Stomach smooth muscle (tissue), 2 donors: ENCODE measurements around the gene ACTR3C.
"Not testable (repeated sequence)": the region's sequence is repeated elsewhere in the genome, so short reads cannot be mapped to it uniquely, and the experiment has no call there.

Experiments used
- H3K27ac ChIP-seq: one replicate; pipeline ENCODE4 v1.7.0; 2013; ENCODE audit warnings: mild to moderate bottlenecking, low read length, inconsistent platforms
- H3K27me3 ChIP-seq, 2 donors: one replicate each; pipeline ENCODE4 v1.7.0; 2013; ENCODE audit warnings: low read length in 2 of 2; ENCODE audit not compliant: insufficient read depth in 2 of 2, control insufficient read depth in 1 of 2
- H3K36me3 ChIP-seq, 2 donors: one replicate each; pipeline ENCODE4 v1.7.0; 2013; ENCODE audit warnings: low read length in 2 of 2; ENCODE audit not compliant: control insufficient read depth in 2 of 2, insufficient read depth in 2 of 2
- H3K4me1 ChIP-seq: one replicate; pipeline ENCODE4 v1.7.0; 2013; ENCODE audit warnings: low read length; ENCODE audit not compliant: control insufficient read depth, insufficient read depth
- H3K4me3 ChIP-seq, 2 donors: one replicate each; pipeline ENCODE4 v1.7.0; 2013; ENCODE audit warnings: low read length in 2 of 2
- H3K9ac ChIP-seq, 2 donors: one replicate each; pipeline ENCODE4 v1.7.0; 2013; ENCODE audit warnings: low read length in 2 of 2, mild to moderate bottlenecking in 1 of 2
- H3K9me3 ChIP-seq, 2 donors: one replicate each; pipeline ENCODE4 v1.7.0; 2013; ENCODE audit warnings: low read length in 2 of 2; ENCODE audit not compliant: control insufficient read depth in 2 of 2
- donor health status: healthy.
- donor health status: Pancreatic carcinoma.

ACTR3C gene

DNA sequence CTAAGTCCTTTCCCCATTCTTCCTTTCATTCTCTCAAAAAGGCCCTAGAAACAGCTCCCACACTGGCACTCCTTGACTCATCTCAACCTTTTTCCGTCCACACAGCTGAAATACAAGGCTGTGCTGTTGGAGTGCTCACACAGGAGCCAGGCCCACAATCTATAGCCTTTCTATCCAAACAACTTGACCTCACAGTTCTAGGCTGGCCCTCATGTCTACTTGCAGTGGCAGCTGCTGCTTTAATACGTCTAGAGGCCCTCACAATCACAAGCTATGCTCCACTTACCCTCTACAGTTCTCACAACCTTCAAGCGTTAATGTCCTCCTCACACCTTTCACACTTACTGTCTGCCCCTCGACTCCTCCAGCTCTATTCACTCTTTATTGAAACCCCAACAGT is 12.2 kb downstream of the ACTR3C start:
- no peaks in the 10 kb centered on the region for H3K9me3 ChIP-seq
- no peaks in the 10 kb centered on the region for H3K36me3 ChIP-seq
- H3K4me1 ChIP-seq: no peaks in the 10 kb centered on the region
- H3K4me3 ChIP-seq: no peak overlapping the region
- no peak overlapping the region for H3K9ac ChIP-seq
- no peaks in the 10 kb centered on the region for H3K27me3 ChIP-seq
- no peak overlapping the region for H3K27ac ChIP-seq

DNA sequence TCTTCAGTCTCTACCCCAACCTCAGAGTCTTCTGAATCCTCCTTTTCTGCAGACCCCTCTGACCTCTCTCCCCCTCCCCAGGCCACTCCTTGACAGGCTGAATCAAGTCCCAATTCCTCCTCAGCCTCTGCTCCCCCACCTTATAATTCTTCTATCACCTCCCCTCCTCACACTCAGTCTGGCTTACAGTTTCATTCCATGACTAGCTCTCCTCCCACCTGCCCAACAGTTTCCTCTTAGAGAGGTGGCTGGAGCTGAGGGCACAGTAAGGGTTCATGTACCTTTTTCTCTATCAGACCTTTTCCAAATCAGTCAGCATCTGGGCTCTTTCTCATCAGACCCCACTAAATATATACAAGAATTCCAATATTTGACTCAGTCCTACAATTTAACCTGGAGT is 14.8 kb downstream of the ACTR3C start:
- no peak overlapping the region for H3K9ac ChIP-seq
- H3K4me3 ChIP-seq: no peak overlapping the region
- H3K9me3 ChIP-seq: no peaks in the 10 kb centered on the region
- no peaks in the 10 kb centered on the region for H3K36me3 ChIP-seq
- H3K27ac ChIP-seq: no peak overlapping the region
- H3K4me1 ChIP-seq: no peaks in the 10 kb centered on the region
- H3K27me3 ChIP-seq: no peaks in the 10 kb centered on the region

GRCh38 chr7:150307904-150308303 is 15.4 kb downstream of the ACTR3C start:
- H3K9me3 ChIP-seq: no peaks in the 10 kb centered on the region
- H3K9ac ChIP-seq: no peak overlapping the region
- no peak overlapping the region for H3K4me3 ChIP-seq
- H3K27me3 ChIP-seq: no peaks in the 10 kb centered on the region
- no peaks in the 10 kb centered on the region for H3K36me3 ChIP-seq
- no peaks in the 10 kb centered on the region for H3K4me1 ChIP-seq
- H3K27ac ChIP-seq: no peak overlapping the region

DNA sequence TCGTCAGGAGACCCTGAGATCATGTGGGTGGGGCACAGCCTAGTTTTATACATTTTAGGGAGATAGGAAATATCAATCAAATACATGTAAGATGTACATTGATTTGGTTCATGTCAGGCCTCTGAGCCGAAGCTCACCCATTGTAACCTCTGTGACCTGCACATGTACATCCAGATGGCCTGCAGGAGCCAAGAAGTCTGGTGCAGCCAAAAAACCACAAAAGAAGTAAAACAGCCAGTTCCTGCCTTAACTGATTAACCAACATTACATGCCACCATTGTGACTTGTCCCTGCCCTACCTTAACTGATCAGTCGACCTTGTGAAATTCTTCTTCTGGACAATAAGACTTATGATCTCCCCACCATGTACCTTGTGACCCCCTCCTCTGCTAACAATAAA is 16.2 kb downstream of the ACTR3C start:
- Histone ChIP-seq H3K27ac (no peak overlapping the region), H3K27me3 (no peaks in the 10 kb centered on the region), H3K4me1 (no peaks in the 10 kb centered on the region), H3K36me3 (no peaks in the 10 kb centered on the region), H3K4me3 (no peak overlapping the region), H3K9me3 (no peaks in the 10 kb centered on the region), H3K9ac (no peak overlapping the region)

GRCh38 chr7:150306377-150306776 is 17.0 kb downstream of the ACTR3C start:
- H3K27me3 ChIP-seq, H3K27ac ChIP-seq, H3K4me1 ChIP-seq, H3K9ac ChIP-seq, H3K9me3 ChIP-seq, H3K36me3 ChIP-seq, H3K4me3 ChIP-seq: not testable (repeated sequence)

DNA sequence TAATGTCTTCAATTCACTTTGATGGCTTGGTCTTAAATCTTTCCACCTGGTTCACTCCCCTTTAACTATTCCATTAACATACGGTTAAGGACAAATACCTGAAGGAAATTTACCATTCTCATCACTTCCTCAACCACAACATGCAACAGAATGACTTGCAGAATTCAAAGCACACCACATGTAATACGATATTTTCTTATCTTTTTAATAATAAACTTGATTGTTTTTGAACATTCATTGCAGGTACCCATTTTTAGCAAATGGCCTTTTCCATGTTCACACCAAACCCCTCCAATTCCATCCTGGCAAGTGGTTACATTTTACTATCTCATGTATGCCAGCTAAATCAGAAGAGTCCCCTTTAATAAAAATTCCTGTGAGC is 17.5 kb downstream of the ACTR3C start:
- H3K36me3 ChIP-seq, H3K9me3 ChIP-seq, H3K9ac ChIP-seq, H3K27ac ChIP-seq, H3K4me1 ChIP-seq, H3K4me3 ChIP-seq, H3K27me3 ChIP-seq: not testable (repeated sequence)

DNA sequence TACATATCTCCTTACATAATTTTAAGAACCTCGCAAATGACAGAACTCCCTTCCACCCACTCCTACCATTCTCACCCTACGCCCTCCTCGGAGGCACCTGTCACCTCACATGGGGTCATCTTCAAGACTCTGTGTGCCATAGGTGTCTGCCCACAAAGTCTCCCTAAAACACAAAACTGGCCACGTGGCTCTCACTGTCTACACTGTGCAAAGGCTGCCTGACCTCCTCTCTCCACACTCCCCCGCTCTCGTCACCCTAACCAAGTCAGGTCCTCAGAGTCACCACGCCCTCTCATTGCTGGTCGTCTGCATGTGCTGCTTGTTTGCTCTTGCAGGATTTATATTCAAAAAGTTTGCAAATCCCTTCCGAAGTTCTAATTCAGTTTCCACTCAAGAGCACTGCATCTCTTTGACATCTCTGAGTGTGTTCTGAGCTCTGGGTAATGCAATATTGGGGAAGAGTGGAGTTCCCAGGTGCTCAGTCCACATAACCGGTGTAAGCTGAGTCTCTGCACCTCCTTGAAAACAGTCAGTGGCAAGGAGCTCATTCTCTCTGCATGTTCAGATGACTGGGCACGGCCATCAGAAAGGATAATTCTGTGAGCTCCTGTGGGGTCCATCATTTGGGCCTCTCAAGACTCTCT is 18.0 kb downstream of the ACTR3C start:
- not testable (repeated sequence) for H3K4me1 ChIP-seq, H3K27ac ChIP-seq, H3K9me3 ChIP-seq, H3K9ac ChIP-seq, H3K27me3 ChIP-seq, H3K4me3 ChIP-seq, H3K36me3 ChIP-seq

DNA sequence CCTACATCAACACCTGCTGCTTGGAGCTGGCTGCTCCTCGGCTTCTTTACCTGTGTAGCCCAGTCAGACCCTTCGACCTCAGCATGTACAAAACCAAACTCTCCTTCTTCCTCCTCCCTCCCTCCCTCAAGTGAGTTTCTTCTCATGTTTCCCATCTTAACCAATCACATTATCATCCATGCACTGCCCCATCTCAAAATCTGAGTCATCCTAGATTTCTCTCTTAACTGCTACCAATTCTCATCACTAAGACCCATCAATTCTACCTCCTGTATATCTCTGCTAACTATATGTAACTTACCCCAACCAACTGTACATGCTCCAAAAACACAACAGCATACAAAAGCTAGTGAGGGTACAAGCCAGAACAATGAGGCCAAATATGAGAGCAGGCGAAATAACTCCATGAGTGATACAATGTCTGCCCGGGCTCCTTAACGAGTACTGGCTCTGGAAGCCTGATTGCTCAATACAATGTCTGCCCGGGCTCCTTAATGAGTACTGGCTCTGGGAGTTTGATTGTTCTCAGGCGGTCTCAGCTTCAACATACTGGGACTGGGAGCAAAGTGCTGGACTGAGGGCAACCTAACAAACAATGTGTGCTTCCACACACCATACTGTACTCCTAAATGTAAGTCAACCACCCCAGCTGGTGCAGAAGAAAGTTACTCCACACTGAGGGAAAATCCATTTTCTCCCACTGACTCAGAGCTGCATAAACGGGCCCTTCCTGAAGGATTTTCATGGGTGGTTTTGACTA is 18.7 kb downstream of the ACTR3C start:
- H3K9ac ChIP-seq, H3K27me3 ChIP-seq, H3K4me1 ChIP-seq, H3K9me3 ChIP-seq, H3K4me3 ChIP-seq, H3K27ac ChIP-seq, H3K36me3 ChIP-seq: not testable (repeated sequence)

DNA sequence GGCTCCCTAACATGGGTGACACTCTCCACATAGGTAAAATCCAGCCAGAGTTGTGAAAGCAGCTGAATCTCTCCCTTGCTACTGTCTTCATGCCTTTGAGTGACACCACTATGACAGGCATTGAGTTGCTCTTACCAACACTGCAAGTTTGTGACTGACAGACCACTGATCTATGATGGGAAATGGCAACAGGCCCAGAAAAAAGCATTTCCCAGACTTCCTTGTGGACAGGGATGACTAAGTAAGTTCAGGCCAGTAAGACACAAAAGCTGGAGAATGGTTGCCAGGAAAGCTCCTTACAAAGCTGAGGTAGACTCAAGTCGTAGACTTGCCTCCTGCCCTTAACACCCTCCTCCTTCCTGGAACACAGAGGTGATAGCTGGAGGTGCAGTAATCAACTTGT is 20.4 kb downstream of the ACTR3C start:
- H3K27me3 ChIP-seq, H3K9ac ChIP-seq, H3K27ac ChIP-seq, H3K36me3 ChIP-seq, H3K4me3 ChIP-seq, H3K9me3 ChIP-seq, H3K4me1 ChIP-seq: not testable (repeated sequence)

DNA sequence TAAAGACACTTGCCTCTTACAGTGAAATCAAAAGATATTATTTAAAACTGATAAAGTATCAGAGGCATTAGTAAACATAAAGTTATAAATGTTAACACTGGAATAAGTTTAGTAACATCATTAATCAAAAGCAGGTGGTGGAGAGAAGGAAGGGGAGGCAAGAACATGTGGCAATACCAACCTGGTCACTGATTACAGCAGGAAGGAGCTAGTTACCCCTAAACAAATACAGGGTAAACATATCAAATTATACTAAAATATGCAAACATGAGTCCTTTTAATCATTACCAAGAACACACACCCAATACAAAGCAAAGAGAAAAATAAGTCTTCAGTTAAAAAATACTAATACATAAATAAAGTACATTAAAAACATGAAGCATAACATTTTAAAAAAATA is 25.4 kb downstream of the ACTR3C start:
- H3K9ac ChIP-seq, H3K36me3 ChIP-seq, H3K27me3 ChIP-seq, H3K27ac ChIP-seq, H3K4me3 ChIP-seq, H3K9me3 ChIP-seq, H3K4me1 ChIP-seq: not testable (repeated sequence)

- not testable (repeated sequence) for H3K27me3 ChIP-seq, H3K4me1 ChIP-seq, H3K9ac ChIP-seq, H3K36me3 ChIP-seq, H3K27ac ChIP-seq, H3K9me3 ChIP-seq, H3K4me3 ChIP-seq
These were observed 26.5 kb downstream of the ACTR3C start for GRCh38 chr7:150296802-150297201.
